A673 (cell line): Measurements from ENCODE around the gene CCS. TPM values are rescaled to one million over a fixed set of nuclear protein-coding genes. Genes with fewer than 3 reads are reported as not detected.

Experiments
- BruUV-seq: library from RNA; stranded (reverse); fragments of 400-500 nt; replicated peaks from 2 replicates; lab custom pipeline; 2021; lab: Mats Ljungman, UMichigan
- CTCF ChIA-PET: fragments of 300-600 bp; sonication (Branson Sonifier 250); formaldehyde crosslinking; loops from one replicate; lab custom pipeline; 2022; ENCODE audit warnings: antibody characterized with exemption; lab: Charles Lee
- POLR2A ChIA-PET: fragments of 300-600 bp; sonication (Branson Sonifier 250); formaldehyde crosslinking; loops from one replicate; lab custom pipeline; 2022; ENCODE audit warnings: antibody characterized with exemption; ENCODE audit not compliant: low non-redundant PET; lab: Charles Lee
- DNase-seq: peaks from one replicate; pipeline ENCODE4 v3.0.0-alpha.2; 2015; ENCODE audit warnings: low spot score
- H3K27ac ChIP-seq: fragments of 200-600 bp; sonication (generic); 2 replicates; pipeline ENCODE4 v1.5.1; 2016; ENCODE audit warnings: mixed run types, low read depth, mild to moderate bottlenecking, mixed read lengths, antibody characterized with exemption, low read length; ENCODE audit not compliant: poor library complexity, severe bottlenecking
- H3K27me3 ChIP-seq: fragments of 200-600 bp; sonication (generic); replicated peaks from 2 replicates; pipeline ENCODE4 v1.6.1; 2017; ENCODE audit warnings: mixed run types, low read depth, mild to moderate bottlenecking, mixed read lengths, antibody characterized with exemption, low read length; ENCODE audit not compliant: insufficient read depth, poor library complexity
- H3K36me3 ChIP-seq: fragments of 200-600 bp; sonication (generic); 2 replicates; pipeline ENCODE4 v1.6.1; 2016; ENCODE audit warnings: mixed run types, mild to moderate bottlenecking, mixed read lengths, antibody characterized with exemption, low read length; ENCODE audit not compliant: insufficient read depth, poor library complexity, severe bottlenecking
- H3K4me1 ChIP-seq: fragments of 200-600 bp; sonication (generic); 2 replicates; pipeline ENCODE4 v1.6.1; 2017; ENCODE audit warnings: mixed run types, mild to moderate bottlenecking, mixed read lengths, antibody characterized with exemption, low read length; ENCODE audit not compliant: insufficient read depth, poor library complexity, severe bottlenecking
- H3K4me3 ChIP-seq: fragments of 200-600 bp; sonication (generic); 2 replicates; pipeline ENCODE4 v1.5.1; 2016; ENCODE audit warnings: low read depth, mixed run types, mild to moderate bottlenecking, mixed read lengths, low read length; ENCODE audit not compliant: poor library complexity, severe bottlenecking
- H3K9me3 ChIP-seq: fragments of 200-600 bp; sonication (generic); 2 replicates; pipeline ENCODE4 v1.6.1; 2016; ENCODE audit warnings: mixed run types, low read depth, mild to moderate bottlenecking, mixed read lengths, antibody characterized with exemption, low read length; ENCODE audit not compliant: poor library complexity, severe bottlenecking
- CTCF ChIP-seq: fragments of 300-800, 200-600 bp; sonication (generic); conservative IDR thresholded peaks from 2 replicates; pipeline ENCODE4 v1.5.1; 2017; ENCODE audit warnings: low read depth, mild to moderate bottlenecking, antibody characterized with exemption, low read length, moderate library complexity, mixed read lengths
- EZH2 ChIP-seq: fragments of 200-600 bp; sonication (generic); IDR thresholded peaks from 2 replicates; pipeline ENCODE4 v1.6.1; 2017; ENCODE audit warnings: borderline replicate concordance, low read depth, mild to moderate bottlenecking, mixed read lengths, antibody characterized with exemption, low read length; ENCODE audit not compliant: poor library complexity, severe bottlenecking
- intact Hi-C: fragments of 100-400 bp; cut with micrococcal nuclease; formaldehyde crosslinking; loops from one replicate; pipeline ENCODE4 v1.10.0; 2022; ENCODE audit not compliant: unreplicated experiment
- total RNA-seq: library from RNA; stranded (reverse); gene quantifications from 2 replicates; pipeline ENCODE4 v1.2.3, GENCODE V29; 2021

The CCS gene
- total RNA-seq, 1 experiment from 2014 or later: 43.8 TPM

- Histone ChIP-seq H3K9me3 (no peaks in the 10 kb centered on the region), H3K36me3 (no peaks in the 10 kb centered on the region), H3K4me3 (no peak overlapping the region), H3K27ac (no peak overlapping the region), H3K4me1 (peaks cover 5% of the 10 kb centered on the region), H3K27me3 (no peaks in the 10 kb centered on the region)
- ChIA-PET CTCF (no interaction called here), POLR2A (interaction anchor here (0.6 kb wide), 1 partner anchor 15 kb away, joined by 6 read pairs; no protein-coding TSS in a partner anchor)
- intact Hi-C loops: no loop called here
- no peak for DNase-seq
- no TSS peak for BruUV-seq
- TF ChIP-seq EZH2 (no peak), CTCF (no peak)
Measured at GRCh38 chr11:66569076-66569475, 23.9 kb upstream of the CCS start.

- intact Hi-C loops: no loop called here
- peaks cover 5% of the 10 kb centered on the region for H3K4me1 ChIP-seq
- H3K27ac ChIP-seq: no peak overlapping the region
- no TSS peak for BruUV-seq
- ChIA-PET POLR2A (no interaction called here), CTCF (no interaction called here)
- no peaks in the 10 kb centered on the region for H3K9me3 ChIP-seq
- no peak overlapping the region for H3K4me3 ChIP-seq
- H3K27me3 ChIP-seq: no peaks in the 10 kb centered on the region
- TF ChIP-seq EZH2: no peak
- TF ChIP-seq CTCF: no peak
- DNase-seq: no peak
- no peaks in the 10 kb centered on the region for H3K36me3 ChIP-seq
Measured at GRCh38 chr11:66570079-66570849, 22.7 kb upstream of the CCS start.

GRCh38 chr11:66570850-66571180 is 22.2 kb upstream of the CCS start:
- no peaks in the 10 kb centered on the region for H3K36me3 ChIP-seq
- ChIA-PET CTCF (no interaction called here), POLR2A (no interaction called here)
- no peak overlapping the region for H3K4me3 ChIP-seq
- H3K27ac ChIP-seq: no peak overlapping the region
- BruUV-seq: no TSS peak
- TF ChIP-seq EZH2 (no peak), CTCF (no peak)
- no peaks in the 10 kb centered on the region for H3K9me3 ChIP-seq
- H3K27me3 ChIP-seq: no peaks in the 10 kb centered on the region
- H3K4me1 ChIP-seq: peaks cover 5% of the 10 kb centered on the region
- intact Hi-C loops: no loop called here
- no peak for DNase-seq
